Thyroid gland (tissue), 4 donors: Measurements from ENCODE around the gene GNG4. TPM values are rescaled to one million over a fixed set of nuclear protein-coding genes. Genes with fewer than 3 reads are reported as not detected.

Experiments used
- DNase-seq, 2 donors: peaks; one replicate each; pipeline ENCODE4 v3.0.0-alpha.2; 2019
- H3K27ac ChIP-seq, 3 donors: fragments of 200-600 bp; sonication (generic); 1 replicate in 2 of 3; 2 replicates in 1 of 3; pipeline ENCODE4 v1.5.1; 2016 to 2019; ENCODE audit warnings: mild to moderate bottlenecking in 1 of 3, moderate library complexity in 1 of 3
- H3K27me3 ChIP-seq: fragments of 200-600 bp; sonication (generic); one replicate; pipeline ENCODE4 v1.5.1; 2019
- H3K36me3 ChIP-seq, 2 donors: fragments of 200-600 bp; sonication (generic); one replicate each; pipeline ENCODE4 v1.5.1; 2016 to 2019
- H3K4me1 ChIP-seq, 2 donors: fragments of 200-600 bp; sonication (generic); one replicate each; pipeline ENCODE4 v1.5.1; 2017 to 2019
- H3K4me3 ChIP-seq, 3 donors: fragments of 200-600 bp; sonication (generic); replicated peaks in 1 of 3; 1 replicate in 2 of 3; 2 replicates in 1 of 3; pipeline ENCODE4 v1.5.1; 2016; ENCODE audit warnings: mild to moderate bottlenecking in 1 of 3
- H3K9me3 ChIP-seq: fragments of 200-600 bp; sonication (generic); one replicate; pipeline ENCODE4 v1.5.1; 2017
- POLR2A ChIP-seq, 2 donors: fragments of 450-650 bp; IDR thresholded peaks; one replicate each; pipeline ENCODE4 v1.6.1; 2017; ENCODE audit warnings: antibody characterized with exemption in 2 of 2, mild to moderate bottlenecking in 2 of 2, moderate library complexity in 1 of 2
- WGBS, 2 donors: methylation state at CpG; one replicate each; pipeline ENCODE4 v1.1.5; 2017; 5-methylcytosine and 5-hydroxymethylcytosine counted together
- intact Hi-C: fragments of 100-400 bp; cut with DNase I; formaldehyde crosslinking; loops from one replicate; pipeline ENCODE4 v1.15.1; 2023
- total RNA-seq, 4 donors: library from RNA; depleted of rRNA; stranded (reverse); fragments of >200 nt; gene quantifications; one replicate each; pipeline ENCODE4 v1.2.3, GENCODE V29; 2016
- TF ChIP-seq, protein P1 (sequence below), 6 experiments: fragments of 200-600 bp in 3 of 6; fragments of 450-650 bp in 3 of 6; sonication (generic) in 3 of 6; IDR thresholded peaks; one replicate each; pipeline ENCODE4 v1.5.1; 2016 to 2019; ENCODE audit warnings: antibody characterized with exemption in 6 of 6, mild to moderate bottlenecking in 2 of 6, inconsistent platforms in 1 of 6, moderate library complexity in 1 of 6

GNG4 gene
- total RNA-seq, 4 donors from 2014 or later = under 0.01 to 3.0 (median 0.13) TPM; not detected in 1

DNA sequence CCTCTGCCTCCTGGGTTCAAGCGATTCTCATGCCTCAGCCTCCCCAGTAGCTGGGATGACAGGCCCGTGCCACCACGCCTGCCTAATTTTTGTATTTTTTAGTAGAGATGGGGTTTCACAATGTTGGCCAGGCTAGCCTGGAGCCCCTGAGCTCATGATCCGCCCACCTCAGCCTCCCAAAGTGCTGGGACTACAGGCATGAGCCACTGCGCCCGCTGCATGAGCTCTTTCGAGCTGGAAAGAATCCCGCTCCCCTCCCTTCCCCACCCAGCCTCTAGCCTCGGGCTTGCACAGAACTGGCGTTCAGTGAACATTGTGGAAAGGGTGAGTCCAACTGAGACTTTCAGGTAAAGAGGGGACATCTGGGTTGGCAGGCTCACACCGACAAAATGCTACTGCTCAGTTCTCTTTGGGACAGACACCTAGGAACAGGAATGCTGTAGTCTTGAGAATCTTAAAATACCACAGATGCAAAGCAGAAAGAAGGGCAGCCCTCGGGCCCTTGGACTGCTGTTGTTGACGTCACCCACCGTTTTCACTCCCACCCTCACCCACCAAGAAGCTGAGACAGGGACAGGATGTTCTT lies 9.7 kb upstream of the GNG4 start:
- TF ChIP-seq, protein P1, sequence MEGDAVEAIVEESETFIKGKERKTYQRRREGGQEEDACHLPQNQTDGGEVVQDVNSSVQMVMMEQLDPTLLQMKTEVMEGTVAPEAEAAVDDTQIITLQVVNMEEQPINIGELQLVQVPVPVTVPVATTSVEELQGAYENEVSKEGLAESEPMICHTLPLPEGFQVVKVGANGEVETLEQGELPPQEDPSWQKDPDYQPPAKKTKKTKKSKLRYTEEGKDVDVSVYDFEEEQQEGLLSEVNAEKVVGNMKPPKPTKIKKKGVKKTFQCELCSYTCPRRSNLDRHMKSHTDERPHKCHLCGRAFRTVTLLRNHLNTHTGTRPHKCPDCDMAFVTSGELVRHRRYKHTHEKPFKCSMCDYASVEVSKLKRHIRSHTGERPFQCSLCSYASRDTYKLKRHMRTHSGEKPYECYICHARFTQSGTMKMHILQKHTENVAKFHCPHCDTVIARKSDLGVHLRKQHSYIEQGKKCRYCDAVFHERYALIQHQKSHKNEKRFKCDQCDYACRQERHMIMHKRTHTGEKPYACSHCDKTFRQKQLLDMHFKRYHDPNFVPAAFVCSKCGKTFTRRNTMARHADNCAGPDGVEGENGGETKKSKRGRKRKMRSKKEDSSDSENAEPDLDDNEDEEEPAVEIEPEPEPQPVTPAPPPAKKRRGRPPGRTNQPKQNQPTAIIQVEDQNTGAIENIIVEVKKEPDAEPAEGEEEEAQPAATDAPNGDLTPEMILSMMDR (IDR thresholded peaks at IDR 0.05) = no peak
- no peak for TF ChIP-seq POLR2A (IDR thresholded peaks at IDR 0.05)
- no peak for DNase-seq
- Histone ChIP-seq H3K27ac (no peak overlapping the region), H3K4me3 (no peak overlapping the region), H3K36me3 (peaks cover 10 to 18% of the 10 kb centered on the region in 2 donors), H3K9me3 (no peaks in the 10 kb centered on the region), H3K27me3 (no peaks in the 10 kb centered on the region), H3K4me1 (peaks cover 6 to 7% of the 10 kb centered on the region in 2 donors)
- whole genome bisulfite sequencing, 2 donors = 91 to 92% methylated on average over 14 of the region's 14 CpGs
- intact Hi-C loops = no loop called here

DNA sequence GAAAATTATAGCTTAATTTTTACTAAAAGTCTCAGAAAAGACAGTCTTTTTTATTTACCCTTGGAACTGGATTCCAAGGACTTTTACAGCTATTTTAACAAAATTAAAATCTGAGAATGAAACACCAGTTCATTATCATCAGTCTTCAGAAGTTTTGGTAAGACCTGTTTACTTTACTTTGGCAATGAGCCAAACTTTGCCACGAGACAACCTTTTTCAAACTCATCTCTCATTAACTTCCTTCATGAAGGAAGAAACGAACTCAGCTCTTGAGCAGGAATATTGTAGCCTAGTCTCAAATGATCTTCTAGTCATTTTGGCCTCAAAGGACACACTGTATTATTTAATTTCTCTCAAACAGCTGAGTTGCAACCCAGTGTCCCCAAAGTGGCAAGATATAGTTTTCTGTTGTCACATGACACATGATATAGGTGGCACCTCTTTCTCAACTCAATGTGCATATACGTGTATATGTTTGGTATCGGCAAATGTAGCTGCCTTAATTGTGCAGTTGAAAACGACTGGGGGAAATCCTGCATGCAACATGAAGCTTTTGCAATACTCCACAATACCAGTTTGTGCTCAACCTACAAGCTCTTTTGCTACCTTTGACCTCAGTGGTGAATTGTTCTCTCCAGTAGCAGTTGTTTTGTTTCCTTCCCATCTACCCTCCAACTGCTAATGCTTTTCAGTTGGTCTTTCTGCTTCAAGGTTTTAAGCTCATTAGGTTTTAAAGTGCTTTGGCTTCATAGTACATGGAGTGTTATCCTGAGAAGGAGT lies 8.4 kb upstream of the GNG4 start:
- TF ChIP-seq, protein P1 (IDR thresholded peaks at IDR 0.05) = no peak
- TF ChIP-seq POLR2A (IDR thresholded peaks at IDR 0.05) = no peak
- Histone ChIP-seq H3K27ac (no peak overlapping the region), H3K4me3 (no peak overlapping the region), H3K27me3 (no peaks in the 10 kb centered on the region), H3K9me3 (no peaks in the 10 kb centered on the region), H3K36me3 (peaks cover 10 to 18% of the 10 kb centered on the region in 2 donors), H3K4me1 (peaks cover 6 to 7% of the 10 kb centered on the region in 2 donors)
- intact Hi-C loops = no loop called here
- DNase-seq = no peak
- WGBS, 2 donors = 49 to 50% methylated on average over 5 of the region's 5 CpGs

DNA sequence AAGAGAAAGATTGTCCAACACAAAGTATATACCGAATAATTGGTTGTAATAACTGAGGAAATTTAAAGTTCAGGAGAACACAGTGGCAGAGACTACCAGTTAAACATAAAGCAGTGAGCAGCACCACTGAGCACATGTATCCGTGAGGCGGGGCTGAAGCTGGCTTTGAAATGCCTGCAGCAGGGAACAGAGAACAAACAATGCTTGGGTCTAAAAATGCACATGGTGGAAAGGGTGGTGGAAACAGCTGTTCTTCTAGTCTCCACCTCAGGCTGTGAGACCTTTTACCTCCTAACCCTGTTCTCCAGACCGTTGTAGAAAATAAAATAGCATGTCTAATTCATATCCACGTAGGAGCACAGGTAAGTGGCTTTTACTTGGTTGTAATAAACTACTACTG lies 7.7 kb upstream of the GNG4 start:
- H3K4me3 ChIP-seq = no peak overlapping the region
- peaks cover 5 to 11% of the 10 kb centered on the region in 2 donors for H3K36me3 ChIP-seq
- H3K4me1 ChIP-seq = peaks cover 6 to 7% of the 10 kb centered on the region in 2 donors
- H3K27me3 ChIP-seq = no peaks in the 10 kb centered on the region
- no peak for TF ChIP-seq POLR2A (IDR thresholded peaks at IDR 0.05)
- TF ChIP-seq, protein P1 (IDR thresholded peaks at IDR 0.05) = no peak
- H3K9me3 ChIP-seq = no peaks in the 10 kb centered on the region
- no peak for DNase-seq
- intact Hi-C loops = no loop called here
- WGBS, 2 donors = 87 to 89% methylated on average over 5 of the region's 5 CpGs
- no peak overlapping the region for H3K27ac ChIP-seq

DNA sequence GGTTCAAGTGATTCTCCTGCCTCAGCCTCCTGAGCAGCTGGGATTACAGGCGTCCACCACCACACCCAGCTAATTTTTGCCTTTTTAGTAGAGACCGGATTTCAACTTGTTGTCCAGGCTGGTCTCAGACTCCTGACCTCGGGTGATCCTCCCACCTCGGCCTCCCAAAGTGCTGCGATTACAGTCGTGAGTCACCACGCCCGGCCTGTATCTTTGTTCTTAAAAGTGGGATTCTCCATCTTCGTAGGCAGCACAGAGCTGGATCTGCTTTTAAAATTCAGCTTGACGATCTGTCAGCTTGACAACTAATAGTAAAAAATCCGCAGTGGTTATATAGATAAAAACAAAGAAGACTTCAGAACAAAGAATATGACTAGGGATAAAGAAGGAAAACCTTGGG lies 2.8 kb upstream of the GNG4 start:
- intact Hi-C loops = no loop called here
- H3K27me3 ChIP-seq = peaks cover 8% of the 10 kb centered on the region
- no peaks in the 10 kb centered on the region for H3K36me3 ChIP-seq
- DNase-seq = no peak
- no peaks in the 10 kb centered on the region for H3K9me3 ChIP-seq
- H3K4me3 ChIP-seq = no peak overlapping the region
- peaks cover 10 to 26% of the 10 kb centered on the region in 2 donors for H3K4me1 ChIP-seq
- no peak overlapping the region for H3K27ac ChIP-seq
- TF ChIP-seq, protein P1 (IDR thresholded peaks at IDR 0.05) = no peak
- TF ChIP-seq POLR2A (IDR thresholded peaks at IDR 0.05) = no peak
- 93 to 97% methylated on average over 11 of the region's 11 CpGs for WGBS, 2 donors

DNA sequence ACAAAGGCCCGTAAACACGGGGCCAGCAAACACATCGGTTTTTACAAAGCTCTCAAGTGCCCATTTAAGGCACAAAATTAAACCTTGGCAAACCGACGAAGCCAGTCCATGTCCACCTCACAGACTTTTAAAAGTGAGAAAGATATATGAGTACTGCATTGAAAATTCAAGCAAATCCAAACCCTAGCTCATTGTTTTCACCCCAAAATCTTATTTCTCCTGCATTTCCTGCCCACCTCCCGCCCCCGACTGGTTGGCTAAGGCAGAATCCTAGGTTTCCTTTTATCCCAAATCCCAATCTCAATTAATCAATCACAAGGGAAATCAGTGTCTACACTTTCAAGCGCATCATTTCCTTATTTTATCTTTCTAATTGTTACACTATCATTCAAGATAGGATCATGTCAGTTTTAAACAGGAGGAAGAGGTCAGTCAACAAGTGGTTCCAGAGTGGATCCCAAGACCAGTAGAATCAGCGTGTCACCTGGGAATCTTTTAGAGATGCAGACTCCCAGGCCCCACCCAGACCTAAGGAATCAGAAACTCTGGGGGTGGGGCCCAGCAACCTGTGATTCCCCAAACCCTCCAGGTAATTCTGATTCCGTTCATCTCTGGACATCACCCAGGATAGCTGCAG lies 1.7 kb upstream of the GNG4 start:
- no peak for DNase-seq
- TF ChIP-seq, protein P1 (IDR thresholded peaks at IDR 0.05) = no peak
- no peak for TF ChIP-seq POLR2A (IDR thresholded peaks at IDR 0.05)

More for the DNA sequence above, 1.7 kb upstream of the GNG4 start:
- H3K27me3 ChIP-seq = peaks cover 8% of the 10 kb centered on the region
- no peaks in the 10 kb centered on the region for H3K9me3 ChIP-seq
- H3K27ac ChIP-seq = no peak overlapping the region
- H3K4me1 ChIP-seq = peaks cover 10 to 26% of the 10 kb centered on the region in 2 donors
- intact Hi-C loops = no loop called here
- WGBS, 2 donors = 46% methylated on average over 10 of the region's 10 CpGs
- H3K4me3 ChIP-seq = no peak overlapping the region
- H3K36me3 ChIP-seq = no peaks in the 10 kb centered on the region
